Ovary (tissue), 3 donors: ENCODE measurements around the gene SSTR5.

Source experiments
- POLR2A ChIP-seq: fragments of 450-650 bp; IDR thresholded peaks from one replicate; pipeline ENCODE4 v1.6.1; 2017; ENCODE audit warnings: antibody characterized with exemption, mild to moderate bottlenecking, moderate library complexity
- TF ChIP-seq, protein P1 (sequence below), 3 donors: fragments of 450-650 bp in 2 of 3; fragments of 200-600 bp in 1 of 3; IDR thresholded peaks; one replicate each; pipeline versions ENCODE4 v1.5.1 to v1.8.0; 2016 to 2022; ENCODE audit warnings: antibody characterized with exemption in 3 of 3, mild to moderate bottlenecking in 1 of 3
- donor health status: DM: no; HTN: no; CAD: no.

DNA sequence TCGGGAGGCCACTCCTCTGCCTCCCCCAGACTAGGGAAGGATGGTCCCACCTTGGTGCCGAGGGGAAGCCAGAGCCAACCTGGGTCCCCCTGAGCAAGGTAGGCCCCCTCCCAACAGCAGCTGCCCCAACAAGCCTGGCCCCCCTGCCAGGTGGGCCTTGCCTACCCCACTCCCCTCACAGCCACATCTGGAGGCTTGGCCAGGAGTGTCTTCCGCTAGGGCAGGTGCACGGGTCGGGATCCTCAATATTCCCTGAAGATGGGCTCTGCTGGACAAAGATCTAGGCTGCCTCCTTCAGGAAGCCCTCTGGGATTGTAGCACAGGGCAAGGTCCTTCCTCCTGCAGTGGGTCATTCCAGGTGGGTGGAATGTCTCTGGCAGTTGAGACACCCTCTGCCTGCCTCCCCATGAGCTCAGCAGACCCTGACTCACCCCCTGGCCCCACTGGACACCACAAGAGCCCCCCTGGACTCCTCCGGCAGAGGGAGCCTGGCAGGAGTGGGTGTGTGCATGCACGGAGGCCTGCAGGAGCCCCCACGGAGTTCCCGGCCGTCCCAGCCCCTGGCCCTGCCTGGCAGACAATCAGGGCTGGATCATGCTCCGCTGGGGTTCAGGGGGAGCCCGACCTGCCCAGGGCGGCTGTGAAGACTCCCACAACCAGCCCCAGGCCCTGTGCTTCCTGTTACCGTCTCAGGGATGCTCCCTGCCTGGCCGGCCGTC is 23.1 kb downstream of the SSTR5 start:
- TF ChIP-seq, protein P1, sequence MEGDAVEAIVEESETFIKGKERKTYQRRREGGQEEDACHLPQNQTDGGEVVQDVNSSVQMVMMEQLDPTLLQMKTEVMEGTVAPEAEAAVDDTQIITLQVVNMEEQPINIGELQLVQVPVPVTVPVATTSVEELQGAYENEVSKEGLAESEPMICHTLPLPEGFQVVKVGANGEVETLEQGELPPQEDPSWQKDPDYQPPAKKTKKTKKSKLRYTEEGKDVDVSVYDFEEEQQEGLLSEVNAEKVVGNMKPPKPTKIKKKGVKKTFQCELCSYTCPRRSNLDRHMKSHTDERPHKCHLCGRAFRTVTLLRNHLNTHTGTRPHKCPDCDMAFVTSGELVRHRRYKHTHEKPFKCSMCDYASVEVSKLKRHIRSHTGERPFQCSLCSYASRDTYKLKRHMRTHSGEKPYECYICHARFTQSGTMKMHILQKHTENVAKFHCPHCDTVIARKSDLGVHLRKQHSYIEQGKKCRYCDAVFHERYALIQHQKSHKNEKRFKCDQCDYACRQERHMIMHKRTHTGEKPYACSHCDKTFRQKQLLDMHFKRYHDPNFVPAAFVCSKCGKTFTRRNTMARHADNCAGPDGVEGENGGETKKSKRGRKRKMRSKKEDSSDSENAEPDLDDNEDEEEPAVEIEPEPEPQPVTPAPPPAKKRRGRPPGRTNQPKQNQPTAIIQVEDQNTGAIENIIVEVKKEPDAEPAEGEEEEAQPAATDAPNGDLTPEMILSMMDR (IDR thresholded peaks at IDR 0.05), result no peak
- no peak for TF ChIP-seq POLR2A
